SU-DHL-6 (cell line): ENCODE measurements around the gene ITPR2.

ENCODE experiments used
- H2AFZ ChIP-seq: fragments of 200-600 bp; sonication (generic); 2 replicates; pipeline ENCODE4 v1.6.1; 2014; ENCODE audit warnings: low read depth, mild to moderate bottlenecking, moderate library complexity, mixed read lengths, antibody characterized with exemption, low read length; ENCODE audit not compliant: severe bottlenecking
- H3F3A ChIP-seq: fragments of 200-600 bp; shearing (Covaris generic); 2 replicates; pipeline ENCODE4 v1.6.0; 2016; ENCODE audit warnings: antibody characterized with exemption, mild to moderate bottlenecking; ENCODE audit not compliant: insufficient read depth
- H3K27ac ChIP-seq: fragments of 200-600 bp; sonication (generic); 2 replicates; pipeline ENCODE4 v1.5.1; 2016; ENCODE audit warnings: low read depth, mild to moderate bottlenecking, low read length, moderate library complexity, mixed read lengths
- H3K27me3 ChIP-seq: fragments of 200-600 bp; sonication (generic), shearing (Covaris generic); 2 replicates; pipeline ENCODE4 v1.6.0; 2014; ENCODE audit warnings: mild to moderate bottlenecking, low read length
- H3K36me3 ChIP-seq: fragments of 200-600 bp; sonication (generic); 2 replicates; pipeline ENCODE4 v1.6.1; 2014; ENCODE audit warnings: mild to moderate bottlenecking, low read length, mixed read lengths
- H3K4me2 ChIP-seq: fragments of 300-600, 200-600 bp; shearing (Covaris generic), sonication (generic); 2 replicates; pipeline ENCODE4 v1.6.0; 2014; ENCODE audit warnings: low read length, low read depth, mild to moderate bottlenecking; ENCODE audit not compliant: poor library complexity, severe bottlenecking
- H3K4me3 ChIP-seq: fragments of 200-600 bp; sonication (generic); 2 replicates; pipeline ENCODE4 v1.5.1; 2014; ENCODE audit warnings: antibody characterized with exemption, low read length, mild to moderate bottlenecking, mixed read lengths; ENCODE audit not compliant: insufficient read depth, poor library complexity, severe bottlenecking
- H3K79me2 ChIP-seq: fragments of 200-600 bp; sonication (generic); 2 replicates; pipeline ENCODE4 v1.6.1; 2014; ENCODE audit warnings: mild to moderate bottlenecking, low read length, moderate library complexity; ENCODE audit not compliant: insufficient read depth
- H3K9ac ChIP-seq: fragments of 200-600 bp; sonication (generic); 2 replicates; pipeline ENCODE4 v1.7.0; 2014; ENCODE audit warnings: mild to moderate bottlenecking, low read length
- H3K9me2 ChIP-seq: fragments of 200-600 bp; sonication (generic); replicated peaks from 2 replicates; pipeline ENCODE4 v1.6.1; 2014; ENCODE audit warnings: low read length; ENCODE audit not compliant: insufficient read depth
- H3K9me3 ChIP-seq: fragments of 200-600 bp; sonication (generic); 2 replicates; pipeline ENCODE4 v1.6.1; 2014; ENCODE audit warnings: low read length, mixed read lengths; ENCODE audit not compliant: insufficient read depth
- H4K20me1 ChIP-seq: fragments of 200-600 bp; sonication (generic); 2 replicates; pipeline ENCODE4 v1.6.1; 2014; ENCODE audit warnings: low read depth, mild to moderate bottlenecking, antibody characterized with exemption, low read length, moderate library complexity, mixed read lengths
- EZH2phosphoT487 ChIP-seq: fragments of 200-600 bp; sonication (generic), shearing (Covaris generic); conservative IDR thresholded peaks from 2 replicates; pipeline ENCODE4 v1.6.1; 2018; ENCODE audit warnings: mild to moderate bottlenecking, antibody characterized with exemption, low read length, moderate library complexity, mixed read lengths
- TF ChIP-seq, protein P1 (sequence below): fragments of 200-600 bp; sonication (generic); IDR thresholded peaks from one replicate; pipeline ENCODE4 v1.5.1; 2017; ENCODE audit warnings: antibody characterized with exemption, mild to moderate bottlenecking, low read length, moderate library complexity; ENCODE audit not compliant: insufficient read depth, poor library complexity, severe bottlenecking

Gene ITPR2

DNA sequence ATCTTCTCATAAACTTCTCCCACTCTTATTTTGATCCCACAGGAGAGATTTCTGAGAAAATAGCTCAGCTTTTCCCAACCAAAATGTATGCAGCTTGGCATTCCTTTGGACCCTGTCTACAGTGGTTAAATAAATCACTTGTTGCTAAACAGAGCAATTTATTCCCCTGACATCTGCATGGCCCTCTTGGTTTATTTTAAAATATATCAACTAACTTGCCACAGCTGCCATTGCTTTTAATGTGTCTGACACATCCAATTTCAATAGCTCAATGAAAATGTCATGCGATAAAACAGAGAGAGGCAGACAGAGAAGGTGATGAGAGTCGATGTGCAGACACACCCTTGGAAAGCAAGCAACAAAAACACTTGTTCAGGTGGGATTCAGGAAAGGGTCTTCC is 509.3 kb downstream of the ITPR2 start:
- TF ChIP-seq, protein P1, sequence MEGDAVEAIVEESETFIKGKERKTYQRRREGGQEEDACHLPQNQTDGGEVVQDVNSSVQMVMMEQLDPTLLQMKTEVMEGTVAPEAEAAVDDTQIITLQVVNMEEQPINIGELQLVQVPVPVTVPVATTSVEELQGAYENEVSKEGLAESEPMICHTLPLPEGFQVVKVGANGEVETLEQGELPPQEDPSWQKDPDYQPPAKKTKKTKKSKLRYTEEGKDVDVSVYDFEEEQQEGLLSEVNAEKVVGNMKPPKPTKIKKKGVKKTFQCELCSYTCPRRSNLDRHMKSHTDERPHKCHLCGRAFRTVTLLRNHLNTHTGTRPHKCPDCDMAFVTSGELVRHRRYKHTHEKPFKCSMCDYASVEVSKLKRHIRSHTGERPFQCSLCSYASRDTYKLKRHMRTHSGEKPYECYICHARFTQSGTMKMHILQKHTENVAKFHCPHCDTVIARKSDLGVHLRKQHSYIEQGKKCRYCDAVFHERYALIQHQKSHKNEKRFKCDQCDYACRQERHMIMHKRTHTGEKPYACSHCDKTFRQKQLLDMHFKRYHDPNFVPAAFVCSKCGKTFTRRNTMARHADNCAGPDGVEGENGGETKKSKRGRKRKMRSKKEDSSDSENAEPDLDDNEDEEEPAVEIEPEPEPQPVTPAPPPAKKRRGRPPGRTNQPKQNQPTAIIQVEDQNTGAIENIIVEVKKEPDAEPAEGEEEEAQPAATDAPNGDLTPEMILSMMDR, result no peak
- TF ChIP-seq EZH2phosphoT487, result no peak
- Histone ChIP-seq H3K9me3 (no peaks in the 10 kb centered on the region), H3K4me3 (no peak overlapping the region), H3K9ac (no peak overlapping the region), H2AFZ (no peak overlapping the region), H3K36me3 (no peaks in the 10 kb centered on the region), H3K27me3 (no peaks in the 10 kb centered on the region), H3K9me2 (no peaks in the 10 kb centered on the region), H3K79me2 (no peaks in the 10 kb centered on the region), H4K20me1 (no peaks in the 10 kb centered on the region), H3K27ac (no peak overlapping the region), H3K4me2 (no peak overlapping the region), H3F3A (no peaks in the 10 kb centered on the region)

DNA sequence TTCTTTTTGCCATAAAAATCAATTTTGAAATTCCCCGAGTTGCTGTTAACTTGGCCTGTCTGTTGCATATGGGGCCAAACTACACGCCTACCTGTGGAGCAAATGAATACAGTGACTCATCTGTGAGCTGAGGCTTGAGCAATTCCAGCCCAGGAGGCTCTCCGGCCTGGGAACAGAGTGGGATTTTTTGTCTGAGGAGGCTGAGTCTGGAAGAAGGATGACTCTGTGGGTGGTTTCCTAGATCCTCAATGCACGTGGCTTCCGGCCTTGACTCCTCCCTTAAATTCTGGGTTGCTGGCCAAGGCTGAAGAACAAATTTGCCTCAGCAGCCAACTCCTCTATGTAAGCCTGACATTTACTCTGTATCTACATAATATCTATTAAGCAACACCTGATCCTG is 513.5 kb downstream of the ITPR2 start:
- no peaks in the 10 kb centered on the region for H3K36me3 ChIP-seq
- H3K9me3 ChIP-seq, result no peaks in the 10 kb centered on the region
- TF ChIP-seq, protein P1, result no peak
- no peak for TF ChIP-seq EZH2phosphoT487
- no peak overlapping the region for H3K4me2 ChIP-seq
- H2AFZ ChIP-seq, result no peak overlapping the region
- no peaks in the 10 kb centered on the region for H4K20me1 ChIP-seq
- no peak overlapping the region for H3K27ac ChIP-seq
- H3K79me2 ChIP-seq, result no peaks in the 10 kb centered on the region
- H3K9ac ChIP-seq, result no peak overlapping the region
- H3K9me2 ChIP-seq, result no peaks in the 10 kb centered on the region
- H3F3A ChIP-seq, result no peaks in the 10 kb centered on the region
- H3K4me3 ChIP-seq, result no peak overlapping the region
- no peaks in the 10 kb centered on the region for H3K27me3 ChIP-seq

GRCh38 chr12:26318661-26319068 is 514.3 kb downstream of the ITPR2 start:
- no peaks in the 10 kb centered on the region for H3K9me2 ChIP-seq
- TF ChIP-seq EZH2phosphoT487, result no peak
- TF ChIP-seq, protein P1, result no peak
- no peaks in the 10 kb centered on the region for H3K27me3 ChIP-seq
- no peak overlapping the region for H3K27ac ChIP-seq
- no peak overlapping the region for H3K4me3 ChIP-seq
- H4K20me1 ChIP-seq, result no peaks in the 10 kb centered on the region
- no peak overlapping the region for H2AFZ ChIP-seq
- no peaks in the 10 kb centered on the region for H3K36me3 ChIP-seq
- no peak overlapping the region for H3K9ac ChIP-seq
- no peaks in the 10 kb centered on the region for H3K9me3 ChIP-seq
- no peaks in the 10 kb centered on the region for H3F3A ChIP-seq
- no peak overlapping the region for H3K4me2 ChIP-seq
- H3K79me2 ChIP-seq, result no peaks in the 10 kb centered on the region
